GM19395 (cell line): ENCODE results near the gene TXNDC17.
"Not testable (repeated sequence)": the region's sequence is repeated elsewhere in the genome, so short reads cannot be mapped to it uniquely, and the experiment has no call there.

Source experiments
- ATAC-seq: cut with Tn5 transposase; IDR thresholded peaks from one replicate; pipeline ENCODE4 v1.9.1; 2021; ENCODE audit warnings: mild to moderate bottlenecking, moderate library complexity; ENCODE audit not compliant: unreplicated experiment

Gene TXNDC17

DNA sequence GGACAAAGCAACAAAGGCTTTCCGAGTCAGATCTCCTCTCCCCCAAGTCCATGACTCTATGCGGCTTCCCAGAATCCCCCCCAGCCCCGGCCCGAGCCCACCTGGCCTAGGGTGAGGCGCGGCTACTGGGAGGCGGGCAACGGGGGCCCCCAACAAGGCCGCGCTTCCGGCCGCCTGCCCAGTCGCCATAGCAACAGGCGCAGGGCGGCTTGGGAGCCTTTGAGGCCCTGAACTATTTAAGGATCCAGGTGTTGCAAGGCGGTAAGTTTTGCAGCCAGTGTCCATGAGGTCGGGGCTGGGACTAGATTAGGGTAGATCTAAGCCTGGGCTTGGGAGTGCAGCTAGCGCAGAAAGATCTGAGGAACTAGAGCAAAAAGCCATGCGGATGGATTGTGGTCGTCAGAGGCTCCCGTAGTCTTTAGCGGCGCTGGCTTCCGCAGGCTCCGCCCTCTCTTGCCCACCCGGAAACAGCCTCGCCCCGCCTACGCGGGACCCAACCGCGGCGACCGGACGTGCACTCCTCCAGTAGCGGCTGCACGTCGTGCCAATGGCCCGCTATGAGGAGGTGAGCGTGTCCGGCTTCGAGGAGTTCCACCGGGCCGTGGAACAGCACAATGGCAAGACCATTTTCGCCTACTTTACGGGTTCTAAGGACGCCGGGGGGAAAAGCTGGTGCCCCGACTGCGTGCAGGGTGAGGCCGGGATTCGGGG, at the start of gene TXNDC17, which contains the start of gene KIAA0753:
Gene TXNDC17 (plus strand): TSS at position 525 of the 711 bp plus-strand sequence. CDS start 23 bp downstream, at position 548.
Gene KIAA0753 (minus strand): TSS at position 176 of the 711 bp plus-strand sequence. CDS start 5,608 bp downstream, outside the sequence.
- peak; percentile 90 for ATAC-seq

DNA sequence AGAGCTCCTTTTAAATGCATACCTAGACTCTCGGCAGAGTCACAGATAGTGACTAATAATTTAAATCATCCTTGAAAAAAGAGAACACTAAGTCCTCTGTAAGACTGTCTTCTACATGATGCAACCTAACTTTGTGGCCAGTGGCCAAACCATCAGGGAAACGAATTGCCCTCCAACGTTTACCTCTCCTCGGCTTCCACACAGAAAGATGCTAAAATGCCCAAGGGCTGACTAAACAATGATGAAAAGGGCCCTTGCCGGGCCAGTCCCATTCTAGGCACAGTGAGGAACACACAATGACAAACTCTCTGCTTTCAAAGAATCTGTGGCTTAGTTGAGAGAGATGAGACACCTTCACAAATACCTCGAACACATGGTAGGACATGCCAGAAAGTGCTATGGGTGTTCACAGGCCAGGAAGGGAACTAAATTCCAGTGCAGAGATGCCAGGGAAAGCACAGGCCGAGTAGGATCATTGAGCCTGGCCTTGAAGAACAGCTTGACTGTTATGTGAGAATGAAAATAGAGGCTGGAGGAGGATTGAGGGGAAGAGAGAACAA, 49.2 kb upstream of the TXNDC17 start:
- ATAC-seq = no peak

- no peak for ATAC-seq
These were observed 48.7 kb upstream of the TXNDC17 start for GRCh38 chr17:6592173-6592572.

DNA sequence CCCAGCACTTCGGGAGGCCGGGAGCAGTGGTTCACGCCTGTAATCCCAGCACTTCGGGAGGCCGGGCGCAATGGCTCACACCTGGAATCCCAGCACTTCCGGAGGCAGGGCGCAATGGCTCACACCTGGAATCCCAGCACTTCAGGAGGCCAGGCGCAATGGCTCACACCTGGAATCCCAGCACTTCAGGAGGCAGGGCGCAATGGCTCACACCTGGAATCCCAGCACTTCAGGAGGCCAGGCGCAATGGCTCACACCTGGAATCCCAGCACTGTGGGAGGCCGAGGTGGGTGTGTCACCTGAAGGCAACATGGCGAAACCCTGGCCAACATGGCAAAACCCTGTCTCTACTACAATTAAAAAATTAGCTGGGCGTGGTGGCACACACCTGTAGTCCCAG, 47.5 kb upstream of the TXNDC17 start:
- ATAC-seq = not testable (repeated sequence)

DNA sequence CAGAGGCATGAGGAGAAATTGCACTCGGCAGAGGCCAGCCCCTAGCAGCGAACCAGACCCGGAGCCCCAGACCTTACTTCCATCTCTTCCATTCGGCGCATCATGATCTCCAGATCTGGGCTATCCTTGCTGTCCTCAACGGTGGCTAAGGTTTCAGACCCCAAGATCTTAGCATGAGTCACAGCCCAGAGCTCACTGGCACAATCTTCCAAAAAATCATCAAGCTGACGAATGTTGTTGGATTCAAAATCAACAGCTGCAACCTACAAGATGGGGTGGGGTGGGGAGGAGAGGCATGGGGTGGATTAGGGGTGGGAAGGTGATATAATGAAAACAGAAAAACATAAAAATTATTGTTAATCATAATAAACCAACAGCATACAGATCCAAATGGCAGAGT, 44.8 kb upstream of the TXNDC17 start:
- no peak for ATAC-seq

DNA sequence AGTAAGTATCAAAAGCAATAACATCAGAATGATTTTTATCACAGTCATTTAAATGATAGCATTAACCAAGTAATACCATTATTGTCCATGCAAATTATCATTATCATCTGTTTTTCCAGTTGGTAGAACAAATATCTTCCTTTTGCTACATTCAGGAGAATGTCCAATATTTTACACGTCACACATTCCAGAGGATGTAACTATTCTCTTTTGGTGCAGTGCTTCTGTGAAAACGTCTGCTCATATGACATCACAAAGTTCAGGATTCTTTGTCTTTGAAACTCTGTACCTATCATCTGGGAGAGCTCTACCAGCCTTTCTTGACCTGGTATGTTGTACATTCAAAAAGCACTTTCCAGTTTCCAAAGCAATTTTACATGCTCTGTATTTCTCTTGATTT, 44.3 kb upstream of the TXNDC17 start:
- no peak for ATAC-seq

- ATAC-seq = no peak
These were observed 43.9 kb upstream of the TXNDC17 start for GRCh38 chr17:6596941-6597340.

DNA sequence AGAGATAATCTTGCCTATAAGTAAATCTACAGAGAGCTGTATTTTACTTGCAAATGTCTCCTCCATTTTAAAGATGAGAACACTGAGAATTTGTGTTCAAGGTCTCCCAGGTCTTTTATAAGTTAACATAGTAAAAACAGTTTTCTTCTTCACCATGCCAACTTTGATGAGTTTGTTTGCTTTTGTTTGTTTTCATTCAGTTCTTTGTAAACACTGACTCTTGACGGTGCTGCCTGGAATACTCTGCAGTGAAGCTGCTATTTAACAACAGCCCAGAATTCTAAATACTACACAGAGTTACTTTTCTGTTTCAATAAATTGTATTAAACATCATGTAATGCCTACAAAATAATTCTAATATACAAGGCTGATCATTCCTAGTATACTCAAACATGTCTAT, 43.1 kb upstream of the TXNDC17 start:
- ATAC-seq = no peak

DNA sequence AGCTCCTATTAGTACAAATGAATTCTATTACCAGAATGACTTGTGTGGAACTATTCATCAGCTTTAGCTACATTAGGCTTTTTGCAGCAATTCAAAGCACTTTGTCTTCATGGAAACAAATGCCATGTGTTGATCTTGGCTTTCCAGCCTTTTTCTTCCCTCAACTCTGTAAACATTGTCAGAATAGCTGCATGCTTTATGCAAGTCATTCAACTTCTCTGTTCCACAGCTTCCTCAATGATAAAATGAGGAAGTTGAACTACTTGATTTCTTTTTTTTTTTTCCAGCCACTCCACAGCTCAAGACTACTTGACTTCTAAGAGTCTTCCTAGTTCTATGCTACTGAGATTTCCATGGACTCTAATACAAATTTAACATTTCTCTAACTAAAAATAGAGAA, 41.5 kb upstream of the TXNDC17 start:
- ATAC-seq = no peak

DNA sequence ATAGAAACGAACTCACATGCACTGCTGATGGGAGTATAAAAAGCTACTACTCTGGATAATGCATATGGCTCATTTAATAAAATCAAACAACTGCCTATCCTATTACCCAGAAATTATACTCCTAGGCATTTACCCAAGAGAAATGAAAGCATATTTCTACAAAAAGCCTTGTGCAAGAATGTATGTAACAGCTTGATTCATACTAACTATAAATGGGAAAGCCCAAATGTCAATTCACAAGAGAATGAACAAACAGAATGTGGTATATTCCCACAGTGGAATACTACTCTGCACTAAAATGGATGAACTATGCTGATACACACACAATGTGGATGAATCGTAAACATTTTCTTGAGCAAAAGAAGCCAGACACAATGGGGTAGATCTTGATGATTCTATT, 38.7 kb upstream of the TXNDC17 start:
- no peak for ATAC-seq

GRCh38 chr17:6603744-6604325, 37.0 kb upstream of the TXNDC17 start:
- ATAC-seq = no peak

GRCh38 chr17:6605142-6605541, 35.7 kb upstream of the TXNDC17 start:
- no peak for ATAC-seq

GRCh38 chr17:6608321-6608720, 32.5 kb upstream of the TXNDC17 start:
- no peak for ATAC-seq

GRCh38 chr17:6610011-6610410, 30.8 kb upstream of the TXNDC17 start:
- no peak for ATAC-seq

DNA sequence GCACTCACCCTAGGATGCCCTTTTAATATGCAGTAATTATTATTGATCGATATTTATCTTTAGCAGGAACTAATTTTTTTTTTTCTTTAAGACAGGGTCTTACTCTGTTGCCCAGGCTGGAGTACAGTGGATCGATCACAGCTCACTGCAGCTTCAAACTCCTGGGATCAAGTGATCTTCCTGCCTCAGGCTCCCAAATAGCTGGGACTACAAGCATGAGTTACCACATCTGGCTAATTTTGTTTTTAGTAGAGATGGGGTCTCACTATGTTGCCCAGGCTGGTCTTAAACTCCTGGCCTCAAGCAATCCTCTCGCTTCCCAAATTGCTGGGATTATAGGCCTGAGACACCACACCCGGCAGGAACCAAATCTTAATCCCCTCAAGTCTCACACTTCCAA, 29.6 kb upstream of the TXNDC17 start:
- ATAC-seq = no peak

DNA sequence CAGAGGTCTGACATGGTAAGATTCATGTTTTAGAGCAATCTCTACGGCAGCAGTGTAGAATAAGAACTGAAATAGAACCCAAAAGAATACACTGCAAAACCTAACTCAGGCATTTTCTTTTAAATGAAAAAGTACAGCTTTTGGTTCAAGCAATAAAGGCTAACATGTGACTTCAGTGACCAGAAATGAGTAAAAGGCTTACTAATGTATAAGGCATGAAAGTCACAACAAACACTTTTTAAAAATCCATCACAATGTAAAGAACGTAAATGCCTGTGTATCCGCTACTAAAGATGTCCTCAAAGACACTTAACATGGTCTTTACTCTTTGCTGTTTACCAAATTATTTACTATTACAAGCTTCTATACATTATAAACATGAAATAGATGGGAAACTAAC, 16.9 kb upstream of the TXNDC17 start:
- no peak for ATAC-seq

DNA sequence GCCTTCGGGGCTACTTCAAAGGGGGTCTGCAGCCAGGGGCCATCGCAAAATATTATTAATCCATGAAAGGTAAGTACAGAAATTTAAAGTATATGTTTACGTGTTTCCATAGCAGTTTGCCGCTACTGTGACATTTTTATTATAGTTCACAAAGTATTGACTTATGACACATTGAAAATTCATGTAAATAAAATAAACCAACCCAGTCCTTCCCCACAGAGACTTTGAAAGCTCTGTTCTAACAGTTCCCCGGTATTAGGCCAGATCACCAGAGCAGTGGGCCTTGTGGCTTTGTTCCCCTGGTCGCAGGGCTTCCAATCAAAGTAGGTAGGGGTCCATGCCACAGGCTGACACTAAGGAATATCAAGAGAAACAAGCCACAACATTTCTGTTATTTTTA, 14.2 kb upstream of the TXNDC17 start:
- no peak for ATAC-seq

DNA sequence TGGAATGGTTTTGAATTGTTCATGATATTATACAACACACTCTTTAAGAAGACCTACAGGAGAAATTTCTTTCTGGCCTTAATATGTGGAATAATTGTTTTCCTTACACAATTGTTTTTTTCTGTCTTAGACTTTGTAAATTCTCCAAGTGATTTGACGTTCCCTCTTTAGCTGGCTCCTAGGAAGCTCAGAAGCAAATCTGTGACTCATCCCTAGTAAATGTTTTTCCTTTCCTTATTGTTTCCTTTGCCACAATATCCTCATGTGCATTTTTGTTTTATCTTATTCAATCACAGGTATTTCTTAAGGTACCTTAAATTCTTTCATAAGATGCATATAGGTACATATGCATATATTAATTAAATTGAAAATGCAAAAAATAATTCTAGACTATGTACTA, 13.8 kb upstream of the TXNDC17 start:
- no peak for ATAC-seq

GRCh38 chr17:6630390-6630789, 10.5 kb upstream of the TXNDC17 start:
- no peak for ATAC-seq

DNA sequence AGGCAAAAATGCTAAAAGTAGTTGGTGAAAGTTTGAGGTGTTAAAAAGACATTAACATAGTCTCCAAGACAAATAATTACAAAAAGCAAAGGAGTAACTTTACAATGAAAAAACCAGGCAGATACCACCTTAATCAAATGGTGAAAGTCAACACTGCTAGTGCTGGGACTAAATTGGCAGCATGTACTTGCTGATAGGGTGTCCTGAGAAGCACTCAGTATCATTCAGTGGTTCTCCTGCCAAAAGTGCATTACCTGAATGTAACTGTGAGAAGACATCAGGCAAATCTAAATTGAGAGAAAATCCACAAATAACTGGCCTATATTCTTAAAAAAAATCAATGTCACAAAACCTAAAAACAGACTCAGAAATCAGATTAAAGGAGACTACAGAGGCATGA, 8.3 kb upstream of the TXNDC17 start:
- no peak for ATAC-seq

DNA sequence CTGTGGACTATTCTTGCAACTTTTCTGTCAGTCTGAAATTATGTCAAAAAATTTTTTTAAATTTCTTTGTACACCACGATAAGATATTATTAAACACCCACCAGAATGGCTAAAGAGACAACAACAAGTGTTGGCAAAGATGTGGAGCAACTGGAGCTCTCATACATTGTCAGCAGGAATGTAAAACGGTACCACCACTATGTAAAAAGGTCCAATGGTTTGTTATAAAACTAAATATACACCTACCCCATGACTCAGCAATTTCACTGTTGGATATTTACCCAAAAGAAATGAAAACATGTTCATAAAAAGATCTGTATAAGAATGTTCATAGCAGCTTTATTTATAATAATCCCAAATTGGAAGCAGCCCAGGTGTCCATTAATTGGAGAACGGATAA, 7.6 kb upstream of the TXNDC17 start:
- no peak for ATAC-seq

DNA sequence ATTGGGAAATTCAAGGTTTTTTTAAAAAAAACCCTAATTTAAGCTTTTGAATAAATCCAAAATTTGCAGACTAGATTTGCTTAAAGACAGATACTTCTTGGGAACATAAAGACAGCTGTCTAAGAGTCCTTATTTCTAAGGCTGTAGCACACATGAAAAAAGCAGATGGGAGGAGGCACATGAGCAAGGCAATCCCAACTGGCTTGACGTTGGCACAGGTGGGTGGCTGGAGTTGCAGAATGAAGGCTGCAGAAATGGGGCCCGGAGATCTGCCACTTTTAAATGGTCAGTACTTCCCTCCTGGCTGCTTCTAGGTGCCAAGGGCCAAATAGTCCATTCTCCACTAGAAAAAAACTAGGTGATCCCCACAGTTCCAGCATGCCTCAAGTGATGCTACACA, 4.8 kb upstream of the TXNDC17 start:
- ATAC-seq = no peak
